Frontal cortex (tissue), 4 donors: ENCODE results near the gene VCX2. TPM values are rescaled to one million over a fixed set of nuclear protein-coding genes. Genes with fewer than 3 reads are reported as not detected.
"Not testable (repeated sequence)": the region's sequence is repeated elsewhere in the genome, so short reads cannot be mapped to it uniquely, and the experiment has no call there.

ENCODE experiments used
- DNase-seq, 2 donors: peaks; one replicate each; pipeline ENCODE4 v3.0.0; 2012; ENCODE audit warnings: low spot score in 2 of 2
- FAIRE-seq: peaks from 2 replicates; lab custom pipeline; 2012; peaks lifted over from hg19 to GRCh38; lab: Jason Lieb, UNC
- small RNA-seq: library from RNA; depleted of rRNA; stranded (forward); fragments of <200 nt; gene quantifications from one replicate; pipeline ENCODE3, GENCODE V24; 2014
- total RNA-seq: library from RNA; depleted of rRNA; stranded (reverse); fragments of >200 nt; gene quantifications from one replicate; pipeline ENCODE4 v1.2.3, GENCODE V29; 2014
- donor health status: control.
- donor health status: control.
- donor health status: control.

Gene VCX2
- total RNA-seq, 1 donor from 2014 or later, result not detected

DNA sequence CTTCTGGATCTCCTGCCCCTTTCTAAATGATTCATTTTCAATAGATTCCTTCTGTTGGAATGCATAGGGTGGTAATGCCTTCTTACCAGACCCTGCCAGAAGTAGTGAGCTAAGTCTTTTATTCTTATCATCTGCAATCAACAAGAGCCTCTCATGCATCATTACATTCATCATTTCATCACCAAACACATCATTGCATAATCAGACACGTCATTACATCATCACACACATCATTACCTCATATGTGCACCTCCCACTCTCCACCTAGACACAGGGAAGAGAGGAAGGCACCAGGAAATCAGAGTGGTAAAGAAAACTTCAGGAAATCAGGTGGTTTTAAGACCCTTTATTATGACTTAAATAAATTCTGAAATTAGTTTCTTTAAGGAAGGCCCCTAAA is 45.0 kb downstream of the VCX2 start:
- FAIRE-seq, result no peak
- no peak for DNase-seq

GRCh38 chrX:8125566-8125965 is 45.5 kb downstream of the VCX2 start:
- DNase-seq (no peak), FAIRE-seq (no peak)

GRCh38 chrX:8122538-8122937 is 48.5 kb downstream of the VCX2 start:
- FAIRE-seq (no peak), DNase-seq (no peak)

DNA sequence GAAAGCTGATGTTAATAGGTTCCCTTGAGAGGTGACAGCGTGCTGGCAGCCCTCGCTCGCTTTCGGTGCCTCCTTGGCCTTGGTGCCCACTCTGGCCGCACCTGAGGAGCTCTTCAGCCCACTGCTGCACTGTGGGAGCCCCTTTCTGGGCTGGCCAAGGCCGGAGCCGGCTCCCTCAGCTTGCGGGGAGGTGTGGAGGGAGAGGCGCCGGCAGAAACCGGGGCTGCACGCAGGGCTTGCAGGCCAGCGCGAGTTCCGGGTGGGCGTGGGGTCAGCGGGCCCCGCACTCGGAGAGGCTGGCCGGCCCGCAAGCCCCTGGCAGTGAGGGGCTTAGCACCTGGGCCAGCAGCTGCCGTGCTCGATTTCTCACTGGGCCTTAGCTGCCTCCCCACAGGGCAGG is 49.7 kb downstream of the VCX2 start:
- not testable (repeated sequence) for FAIRE-seq, DNase-seq

Small RNA genes lying within 50 kb of the gene (small RNA-seq; reads per million reads assigned to genes)
- gene MIR651, result 0.66 reads per million, percentile 51 among the genes with 10 or more reads in this experiment

Other genes with a start within 250 kb of the VCX2 start
- 5.7 TPM for gene PNPLA4, start 243.9 kb downstream of the VCX2 start, total RNA-seq